Measurements from ENCODE around the gene GOLGA6D.
"Not testable (repeated sequence)": the region's sequence is repeated elsewhere in the genome, so short reads cannot be mapped to it uniquely, and the experiment has no call there.

GOLGA6D gene

DNA sequence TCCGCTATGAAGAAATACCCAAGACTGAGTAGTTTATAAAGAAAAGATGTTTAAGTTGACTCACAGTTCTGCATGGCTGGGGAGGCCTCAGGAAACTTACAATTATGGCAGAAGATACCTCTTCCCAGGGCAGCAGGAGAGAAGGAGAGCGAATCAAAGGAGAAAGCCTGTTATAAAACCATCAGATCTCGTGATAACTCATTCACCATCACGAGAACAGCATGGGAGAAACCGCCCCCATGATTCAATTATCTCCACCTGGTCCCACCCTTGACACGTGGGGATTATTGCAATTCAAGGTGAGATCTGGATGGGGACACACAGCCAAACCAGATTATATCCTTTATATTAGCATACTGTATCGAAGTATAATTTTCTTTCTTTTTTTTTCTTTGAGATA, 49.5 kb downstream of the GOLGA6D start:
- DNase-seq (ENCODE audit: low spot score), result not testable (repeated sequence)

DNA sequence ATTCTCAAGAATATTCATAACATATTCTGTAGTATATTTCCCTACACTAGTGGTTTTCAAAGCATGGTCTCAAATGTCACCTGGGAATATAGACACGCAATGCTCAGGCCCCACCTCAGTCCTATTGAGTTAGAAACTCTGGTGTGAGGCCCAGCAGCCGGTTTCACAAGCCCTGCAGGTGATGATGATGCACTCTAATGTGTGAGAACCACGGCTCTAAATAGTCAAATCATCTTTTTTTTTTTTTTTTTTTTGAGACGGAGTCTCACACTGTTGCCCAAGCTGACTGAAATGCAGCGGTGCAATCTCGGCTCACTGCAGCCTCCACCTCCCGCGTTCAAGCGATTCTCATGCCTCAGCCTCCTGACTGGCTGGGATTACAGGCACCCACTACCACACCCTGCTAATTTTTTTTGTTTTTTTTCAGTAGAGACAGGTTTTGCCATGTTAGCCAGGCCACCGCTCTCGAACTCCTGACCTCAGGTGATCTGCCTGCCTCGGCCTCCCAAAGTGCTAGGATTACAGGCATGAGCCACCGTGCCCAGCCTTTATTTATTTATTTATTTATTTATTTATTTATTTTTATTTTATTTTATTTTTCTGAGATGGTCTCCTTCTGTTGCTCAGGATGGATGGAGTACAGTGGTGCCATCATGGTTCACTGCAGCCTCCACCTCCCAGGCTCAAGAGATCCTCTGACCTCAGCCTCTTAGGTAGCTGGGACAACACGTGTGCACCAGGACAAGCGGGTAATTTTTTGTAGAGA, 51.2 kb downstream of the GOLGA6D start:
- not testable (repeated sequence) for DNase-seq (ENCODE audit: low spot score)

DNA sequence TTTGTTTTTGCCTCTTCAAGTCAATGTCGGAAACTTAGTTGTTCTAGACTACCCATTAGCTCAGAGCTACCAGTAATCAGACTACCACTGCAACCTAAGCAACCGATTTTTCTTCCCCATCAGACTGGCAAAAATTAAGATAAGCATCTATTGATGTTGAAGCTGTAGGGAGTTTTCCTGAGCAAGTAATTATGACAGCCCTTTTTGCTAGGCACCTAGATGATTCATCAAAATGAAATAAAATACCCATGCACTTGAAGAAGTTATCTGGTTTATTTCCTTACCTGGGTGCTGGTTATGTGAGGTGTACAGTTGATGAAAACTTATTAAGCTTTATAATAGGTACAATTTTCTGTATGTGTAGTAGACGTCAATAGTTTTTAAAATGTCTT, 52.7 kb downstream of the GOLGA6D start:
- DNase-seq (ENCODE audit: low spot score), result no peak

DNA sequence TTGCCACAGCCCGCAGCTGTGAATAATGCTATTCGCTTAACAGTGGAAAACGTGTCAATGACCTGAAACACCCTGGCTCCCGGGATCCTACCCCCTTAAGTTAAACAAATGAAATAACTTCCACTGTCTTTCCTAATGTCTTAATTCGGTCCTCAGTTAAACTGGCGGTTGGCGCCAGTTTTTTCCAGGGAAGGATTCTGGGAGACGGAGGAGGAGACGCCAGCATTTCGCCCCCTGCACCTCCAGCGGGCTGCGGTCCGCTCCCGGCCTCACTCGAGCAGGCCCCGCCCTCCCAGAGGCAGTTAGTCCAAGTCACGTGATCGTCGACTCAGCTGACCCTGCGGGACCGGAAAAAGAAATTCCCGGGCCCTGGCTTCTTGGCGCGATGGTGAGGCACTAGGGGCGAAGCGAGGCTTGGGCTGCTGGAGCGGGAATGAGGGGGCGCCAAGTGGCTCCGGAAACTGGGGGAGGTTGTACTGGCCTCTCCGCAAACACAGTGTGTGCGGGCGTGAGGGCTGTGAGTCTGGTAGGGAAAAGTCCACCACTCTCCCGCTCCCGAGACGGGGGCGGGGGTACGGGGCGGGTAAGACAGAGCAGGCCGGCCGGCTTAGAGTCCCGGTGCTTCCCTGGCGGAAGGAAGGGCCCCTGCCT, 53.2 kb downstream of the GOLGA6D start, which contains the start of gene COMMD4:
TSS of gene COMMD4 (plus strand) at position 359 of the 651 bp plus-strand sequence. CDS start at position 386, 27 bp downstream.
- peak; percentile 87 for DNase-seq (ENCODE audit: low spot score)

DNA sequence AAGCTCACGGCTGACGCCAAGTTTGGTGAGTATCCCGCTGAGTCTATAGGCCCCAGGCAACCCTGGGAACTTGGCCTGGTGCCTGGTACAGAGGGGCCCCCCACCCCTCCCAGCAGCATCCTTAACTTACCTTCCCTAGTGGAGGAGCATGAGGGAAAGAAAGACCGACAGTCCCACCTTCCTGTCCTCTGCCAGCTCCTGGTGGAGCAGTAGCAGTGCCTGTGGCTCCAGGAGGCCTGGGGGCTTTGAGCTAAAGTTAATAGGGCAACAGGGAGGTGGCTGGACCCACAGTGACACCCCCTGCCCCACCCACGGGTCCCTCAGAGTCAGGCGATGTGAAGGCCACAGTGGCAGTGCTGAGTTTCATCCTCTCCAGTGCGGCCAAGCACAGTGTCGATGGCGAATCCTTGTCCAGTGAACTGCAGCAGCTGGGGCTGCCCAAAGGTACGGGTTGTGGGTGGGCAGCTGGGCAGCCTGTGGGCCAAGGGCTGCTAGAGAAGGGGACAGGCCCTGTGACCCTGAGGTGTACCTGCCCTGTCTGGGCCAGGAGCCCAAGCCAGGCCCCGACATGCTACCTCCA, 56.1 kb downstream of the GOLGA6D start:
- DNase-seq (ENCODE audit: low spot score), result no peak

DNA sequence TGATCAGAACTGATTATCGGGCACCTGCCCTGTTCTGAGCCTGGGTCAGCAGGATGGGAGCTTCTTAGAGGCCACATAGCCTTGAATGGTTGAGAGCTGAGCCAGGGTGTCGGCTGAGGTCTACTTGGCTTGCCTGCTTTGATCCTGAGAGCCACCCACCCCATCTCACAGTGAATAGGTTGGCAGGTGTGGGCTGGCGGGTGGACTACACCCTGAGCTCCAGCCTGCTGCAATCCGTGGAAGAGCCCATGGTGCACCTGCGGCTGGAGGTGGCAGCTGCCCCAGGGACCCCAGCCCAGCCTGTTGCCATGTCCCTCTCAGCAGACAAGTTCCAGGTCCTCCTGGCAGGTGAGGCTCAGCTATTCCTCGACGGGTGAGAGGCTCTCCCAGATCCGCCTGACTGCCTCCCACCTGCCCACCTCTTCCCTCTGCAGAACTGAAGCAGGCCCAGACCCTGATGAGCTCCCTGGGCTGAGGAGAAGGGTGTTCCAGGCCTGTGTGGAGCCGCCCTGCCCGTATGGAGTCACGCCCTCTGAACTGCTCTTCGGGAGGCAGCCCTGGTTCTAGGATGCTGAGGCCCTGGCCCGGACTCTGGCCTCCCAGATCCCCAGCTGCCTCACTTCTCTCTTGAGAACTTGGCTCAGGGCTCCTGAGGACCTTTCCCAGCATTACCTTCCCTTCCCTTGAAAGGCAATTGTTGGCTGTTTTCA, 57.1 kb downstream of the GOLGA6D start:
- DNase-seq (ENCODE audit: low spot score), result no peak

DNA sequence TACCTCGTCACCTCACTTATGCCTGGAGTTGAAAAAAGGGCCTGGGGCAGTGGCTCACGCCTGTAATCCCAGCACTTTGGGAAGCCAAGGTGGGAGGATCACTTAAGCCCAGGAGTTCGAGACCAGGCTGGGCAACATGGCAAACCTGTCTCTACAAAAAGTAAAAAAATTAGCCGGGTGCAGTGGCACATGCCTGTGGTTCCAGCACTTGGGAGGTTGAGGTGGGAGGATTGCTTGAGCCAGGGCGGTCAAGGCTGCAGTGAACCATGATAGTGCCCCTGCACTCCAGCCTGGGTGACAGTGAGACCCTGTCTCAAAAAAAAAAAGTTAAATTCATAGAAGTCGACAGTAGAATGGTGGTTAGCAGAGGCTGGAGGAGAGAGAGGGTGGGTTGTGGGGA, 59.6 kb downstream of the GOLGA6D start:
- no peak for DNase-seq (ENCODE audit: low spot score)

DNA sequence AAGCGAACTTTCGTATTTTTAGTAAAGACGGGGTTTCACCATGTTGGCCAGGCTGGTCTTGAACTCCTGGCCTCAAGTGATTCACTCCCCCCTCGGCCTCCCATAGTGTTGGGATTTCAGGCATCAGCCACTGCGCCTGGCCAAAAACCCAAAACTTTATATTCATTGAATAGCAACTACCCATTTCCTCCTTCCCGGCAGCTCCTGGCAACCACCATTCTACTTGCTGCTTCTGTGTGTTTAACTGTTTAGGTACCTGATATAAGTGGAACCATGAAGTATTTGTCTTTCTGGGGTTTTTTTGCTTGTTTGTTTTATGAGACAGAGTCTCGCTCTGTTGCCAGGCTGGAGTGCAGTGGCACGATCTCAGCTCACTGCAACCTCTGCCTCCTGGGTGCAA, 61.3 kb downstream of the GOLGA6D start:
- not testable (repeated sequence) for DNase-seq (ENCODE audit: low spot score)
